Activated CD4-positive, alpha-beta T cell treated with anti-CD3 and anti-CD28 coated beads, Interleukin-2, amount 10 ng/mL, durations not matched to agents 24 days and 14 days (primary cell): ENCODE data around the gene TBC1D9. TPM values are rescaled to one million over a fixed set of nuclear protein-coding genes. Genes with fewer than 3 reads are reported as not detected.

Experiments used
- DNase-seq: peaks from one replicate; pipeline ENCODE4 v3.0.0; 2022
- H3K27ac Mint-ChIP-seq: one replicate; pipeline ENCODE4 v1.8.0; 2022; ENCODE audit warnings: mild to moderate bottlenecking, mixed read lengths
- H3K27me3 Mint-ChIP-seq: one replicate; pipeline ENCODE4 v1.8.0; 2022; ENCODE audit warnings: mixed read lengths
- H3K36me3 Mint-ChIP-seq: one replicate; pipeline ENCODE4 v1.8.0; 2022; ENCODE audit warnings: low read depth, mild to moderate bottlenecking, mixed read lengths
- H3K4me1 Mint-ChIP-seq: one replicate; pipeline ENCODE4 v1.8.0; 2021; ENCODE audit warnings: mixed read lengths
- H3K4me3 Mint-ChIP-seq: one replicate; pipeline ENCODE4 v1.8.0; 2022; ENCODE audit warnings: mild to moderate bottlenecking, moderate library complexity, mixed read lengths
- H3K9me3 Mint-ChIP-seq: one replicate; pipeline ENCODE4 v1.8.0; 2021; ENCODE audit warnings: mixed read lengths
- intact Hi-C: fragments of 100-400 bp; cut with micrococcal nuclease; formaldehyde crosslinking; loops from one replicate; pipeline ENCODE4 v1.15.1; 2023
- total RNA-seq: library from RNA; stranded (reverse); gene quantifications from 2 replicates; pipeline ENCODE4 v1.2.3, GENCODE V29; 2022

The TBC1D9 gene
- total RNA-seq, 1 donor from 2014 or later, result not detected

- intact Hi-C loops, result no loop called here
- Mint-ChIP-seq H3K36me3 (no peaks in the 10 kb centered on the region), H3K27ac (no peak overlapping the region), H3K27me3 (peaks cover 11% of the 10 kb centered on the region), H3K4me3 (no peak overlapping the region), H3K9me3 (no peaks in the 10 kb centered on the region), H3K4me1 (no peaks in the 10 kb centered on the region)
- no peak for DNase-seq
Observed at GRCh38 chr4:140704964-140705363, 51.2 kb downstream of the TBC1D9 start.

GRCh38 chr4:140704392-140704960 lies 51.7 kb downstream of the TBC1D9 start:
- Mint-ChIP-seq H3K27me3 (peaks cover 11% of the 10 kb centered on the region), H3K4me1 (no peaks in the 10 kb centered on the region), H3K9me3 (no peaks in the 10 kb centered on the region), H3K36me3 (no peaks in the 10 kb centered on the region), H3K4me3 (no peak overlapping the region), H3K27ac (no peak overlapping the region)
- intact Hi-C loops, result no loop called here
- DNase-seq, result no peak

GRCh38 chr4:140703463-140703862 lies 52.7 kb downstream of the TBC1D9 start:
- Mint-ChIP-seq H3K4me3 (no peak overlapping the region), H3K4me1 (no peaks in the 10 kb centered on the region), H3K36me3 (no peaks in the 10 kb centered on the region), H3K9me3 (no peaks in the 10 kb centered on the region), H3K27ac (no peak overlapping the region), H3K27me3 (peaks cover 8% of the 10 kb centered on the region)
- DNase-seq, result no peak
- intact Hi-C loops, result no loop called here

- no peaks in the 10 kb centered on the region for H3K9me3 Mint-ChIP-seq
- intact Hi-C loops, result no loop called here
- peaks cover 5% of the 10 kb centered on the region for H3K27me3 Mint-ChIP-seq
- DNase-seq, result no peak
- no peaks in the 10 kb centered on the region for H3K4me1 Mint-ChIP-seq
- no peak overlapping the region for H3K27ac Mint-ChIP-seq
- no peak overlapping the region for H3K4me3 Mint-ChIP-seq
- no peaks in the 10 kb centered on the region for H3K36me3 Mint-ChIP-seq
Observed at GRCh38 chr4:140702096-140702757, 54.0 kb downstream of the TBC1D9 start.

GRCh38 chr4:140701071-140701470 lies 55.1 kb downstream of the TBC1D9 start:
- Mint-ChIP-seq H3K9me3 (no peaks in the 10 kb centered on the region), H3K4me3 (no peak overlapping the region), H3K4me1 (no peaks in the 10 kb centered on the region), H3K36me3 (no peaks in the 10 kb centered on the region), H3K27ac (no peak overlapping the region), H3K27me3 (peaks cover 4% of the 10 kb centered on the region)
- no peak for DNase-seq
- intact Hi-C loops, result no loop called here

GRCh38 chr4:140697709-140698560 lies 58.2 kb downstream of the TBC1D9 start:
- Mint-ChIP-seq H3K4me1 (no peaks in the 10 kb centered on the region), H3K9me3 (no peaks in the 10 kb centered on the region)
- intact Hi-C loops, result no loop called here

GRCh38 chr4:140695483-140695882 lies 60.7 kb downstream of the TBC1D9 start:
- no peak overlapping the region for H3K4me3 Mint-ChIP-seq
- H3K9me3 Mint-ChIP-seq, result no peaks in the 10 kb centered on the region
- H3K27ac Mint-ChIP-seq, result no peak overlapping the region
- H3K4me1 Mint-ChIP-seq, result no peaks in the 10 kb centered on the region
- no peaks in the 10 kb centered on the region for H3K36me3 Mint-ChIP-seq
- no peak for DNase-seq
- intact Hi-C loops, result no loop called here
- peaks cover 10% of the 10 kb centered on the region for H3K27me3 Mint-ChIP-seq

More at GRCh38 chr4:140697709-140698560, 58.2 kb downstream of the TBC1D9 start:
- no peak for DNase-seq
- Mint-ChIP-seq H3K36me3 (no peaks in the 10 kb centered on the region), H3K4me3 (no peak overlapping the region), H3K27me3 (peaks cover 4% of the 10 kb centered on the region), H3K27ac (no peak overlapping the region)

GRCh38 chr4:140693562-140693961 lies 62.6 kb downstream of the TBC1D9 start:
- DNase-seq, result no peak
- Mint-ChIP-seq H3K4me3 (no peak overlapping the region), H3K4me1 (no peaks in the 10 kb centered on the region), H3K36me3 (no peaks in the 10 kb centered on the region), H3K27me3 (peaks cover 10% of the 10 kb centered on the region), H3K27ac (no peak overlapping the region), H3K9me3 (no peaks in the 10 kb centered on the region)
- intact Hi-C loops, result no loop called here

- Mint-ChIP-seq H3K4me3 (no peak overlapping the region), H3K27ac (no peak overlapping the region), H3K36me3 (no peaks in the 10 kb centered on the region), H3K9me3 (no peaks in the 10 kb centered on the region), H3K4me1 (no peaks in the 10 kb centered on the region), H3K27me3 (peaks cover 6% of the 10 kb centered on the region)
- intact Hi-C loops, result no loop called here
- no peak for DNase-seq
Observed at GRCh38 chr4:140691369-140691768, 64.8 kb downstream of the TBC1D9 start.

- DNase-seq, result no peak
- Mint-ChIP-seq H3K27ac (no peak overlapping the region), H3K4me3 (no peak overlapping the region), H3K27me3 (peaks cover 8% of the 10 kb centered on the region), H3K4me1 (no peaks in the 10 kb centered on the region), H3K36me3 (no peaks in the 10 kb centered on the region), H3K9me3 (no peaks in the 10 kb centered on the region)
- intact Hi-C loops, result no loop called here
Observed at GRCh38 chr4:140690093-140690492, 66.1 kb downstream of the TBC1D9 start.

- Mint-ChIP-seq H3K4me3 (no peak overlapping the region), H3K27me3 (peaks cover 8% of the 10 kb centered on the region), H3K4me1 (no peaks in the 10 kb centered on the region), H3K36me3 (no peaks in the 10 kb centered on the region), H3K9me3 (no peaks in the 10 kb centered on the region), H3K27ac (no peak overlapping the region)
- intact Hi-C loops, result no loop called here
- DNase-seq, result no peak
Observed at GRCh38 chr4:140689623-140690022, 66.6 kb downstream of the TBC1D9 start.

- H3K27ac Mint-ChIP-seq, result no peak overlapping the region
- H3K4me1 Mint-ChIP-seq, result no peaks in the 10 kb centered on the region
- DNase-seq, result no peak
- no peak overlapping the region for H3K4me3 Mint-ChIP-seq
- no peaks in the 10 kb centered on the region for H3K36me3 Mint-ChIP-seq
- no peaks in the 10 kb centered on the region for H3K9me3 Mint-ChIP-seq
- H3K27me3 Mint-ChIP-seq, result peaks cover 8% of the 10 kb centered on the region
- intact Hi-C loops, result no loop called here
Observed at GRCh38 chr4:140688711-140689598, 67.2 kb downstream of the TBC1D9 start.

- no peak for DNase-seq
- Mint-ChIP-seq H3K27ac (no peak overlapping the region), H3K36me3 (no peaks in the 10 kb centered on the region), H3K4me3 (no peak overlapping the region), H3K9me3 (no peaks in the 10 kb centered on the region), H3K4me1 (no peaks in the 10 kb centered on the region), H3K27me3 (peaks cover 2% of the 10 kb centered on the region)
- intact Hi-C loops, result no loop called here
Observed at GRCh38 chr4:140686796-140687195, 69.4 kb downstream of the TBC1D9 start.
